22Rv1 (cell line): ENCODE data around the gene NCK1.

ENCODE experiments used
- CTCF ChIP-seq: fragments of 450-650 bp; IDR thresholded peaks from 2 replicates; pipeline ENCODE4 v1.5.1; 2017; ENCODE audit warnings: mild to moderate bottlenecking
- ZFX ChIP-seq: fragments of 450-650 bp; IDR thresholded peaks from 2 replicates; pipeline ENCODE4 v1.6.1; 2017; ENCODE audit warnings: antibody characterized with exemption, borderline replicate concordance

GRCh38 chr3:136831461-136831860, 30.5 kb upstream of the NCK1 start:
- TF ChIP-seq CTCF (no peak), ZFX (no peak)
